Fibroblast of villous mesenchyme (primary cell): ENCODE measurements around the gene R3HDML. TPM values are rescaled to one million over a fixed set of nuclear protein-coding genes. Genes with fewer than 3 reads are reported as not detected.
"Not testable (repeated sequence)": the region's sequence is repeated elsewhere in the genome, so short reads cannot be mapped to it uniquely, and the experiment has no call there.

Experiments
- DNase-seq: peaks from one replicate; pipeline ENCODE4 v3.0.0-alpha.2; 2010; ENCODE audit warnings: low read depth
- H3K4me3 ChIP-seq: 2 replicates; pipeline ENCODE4 v1.5.1; 2011; ENCODE audit warnings: low read depth, mild to moderate bottlenecking, low read length
- CTCF ChIP-seq: IDR thresholded peaks from 2 replicates; pipeline ENCODE4 v1.5.1; 2012; ENCODE audit warnings: low read depth, mild to moderate bottlenecking, low read length; ENCODE audit not compliant: insufficient read depth
- total RNA-seq: library from RNA; depleted of rRNA; stranded (reverse); fragments of >200 nt; gene quantifications from 2 replicates; pipeline ENCODE4 v1.2.3, GENCODE V29; 2012

The R3HDML gene
- total RNA-seq, 1 donor, result not detected

- DNase-seq, result no peak
- no peak overlapping the region for H3K4me3 ChIP-seq
- TF ChIP-seq CTCF, result no peak
Measured at GRCh38 chr20:44344723-44345122, 7.9 kb downstream of the R3HDML start.

GRCh38 chr20:44345147-44345546 is 8.3 kb downstream of the R3HDML start:
- DNase-seq, result no peak
- H3K4me3 ChIP-seq, result no peak overlapping the region
- TF ChIP-seq CTCF, result no peak

- H3K4me3 ChIP-seq, DNase-seq: not testable (repeated sequence)
Measured at GRCh38 chr20:44345941-44346340, 9.1 kb downstream of the R3HDML start.

GRCh38 chr20:44348168-44348659 is 11.4 kb downstream of the R3HDML start:
- TF ChIP-seq CTCF, result no peak

GRCh38 chr20:44349349-44349748 is 12.5 kb downstream of the R3HDML start:
- no peak overlapping the region for H3K4me3 ChIP-seq
- TF ChIP-seq CTCF, result no peak
- no peak for DNase-seq

More at GRCh38 chr20:44348168-44348659, 11.4 kb downstream of the R3HDML start:
- no peak overlapping the region for H3K4me3 ChIP-seq
- no peak for DNase-seq

- no peak overlapping the region for H3K4me3 ChIP-seq
- no peak for DNase-seq
- TF ChIP-seq CTCF, result no peak
Measured at GRCh38 chr20:44350567-44350966, 13.7 kb downstream of the R3HDML start.

- DNase-seq, result no peak
- TF ChIP-seq CTCF, result no peak
- no peak overlapping the region for H3K4me3 ChIP-seq
Measured at GRCh38 chr20:44354979-44355497, 18.2 kb downstream of the R3HDML start.
